ENCODE results near the gene MPI. TPM values are rescaled to one million over a fixed set of nuclear protein-coding genes. Genes with fewer than 3 reads are reported as not detected.
"Not testable (repeated sequence)": the region's sequence is repeated elsewhere in the genome, so short reads cannot be mapped to it uniquely, and the experiment has no call there.

MPI gene
- total RNA-seq, 2 experiments from 2014 or later = 55.2 to 56.1 TPM

GRCh38 chr15:74913041-74913440 lies 23.2 kb downstream of the MPI start:
- H3K27me3 Mint-ChIP-seq (ENCODE audit: low read depth) = no peaks in the 10 kb centered on the region
- no peaks in the 10 kb centered on the region for H3K9me3 Mint-ChIP-seq
- no peak for DNase-seq
- peaks cover 23% of the 10 kb centered on the region for H3K36me3 Mint-ChIP-seq (ENCODE audit: low read depth)
- intact Hi-C loops (cut with micrococcal nuclease) = no loop called here
- no peak overlapping the region for H3K4me3 Mint-ChIP-seq
- H3K4me1 Mint-ChIP-seq (ENCODE audit: low read depth) = peaks cover 1% of the 10 kb centered on the region
- CTCF ChIA-PET = no interaction called here
- no peak overlapping the region for H3K27ac Mint-ChIP-seq

- H3K4me1 Mint-ChIP-seq (ENCODE audit: low read depth); H3K27ac Mint-ChIP-seq; H3K9me3 Mint-ChIP-seq; H3K27me3 Mint-ChIP-seq (ENCODE audit: low read depth); intact Hi-C loops (cut with micrococcal nuclease); H3K4me3 Mint-ChIP-seq; DNase-seq: not testable (repeated sequence)
- CTCF ChIA-PET = interaction anchor here (0.6 to 1.8 kb wide), 2 partner anchors 12 to 199 kb away, joined by 3 to 5 read pairs; no protein-coding TSS in a partner anchor
- H3K36me3 Mint-ChIP-seq (ENCODE audit: low read depth) = peaks cover 28% of the 10 kb centered on the region
These were observed 24.0 kb downstream of the MPI start for GRCh38 chr15:74913799-74914198.

GRCh38 chr15:74917676-74918075 lies 27.8 kb downstream of the MPI start:
- H3K36me3 Mint-ChIP-seq (ENCODE audit: low read depth) = peaks cover 47% of the 10 kb centered on the region
- H3K27ac Mint-ChIP-seq = no peak overlapping the region
- peaks cover 2% of the 10 kb centered on the region for H3K4me1 Mint-ChIP-seq (ENCODE audit: low read depth)
- no peaks in the 10 kb centered on the region for H3K9me3 Mint-ChIP-seq
- CTCF ChIA-PET = interaction anchor here (2.0 kb wide), 1 partner anchor 15 kb away, joined by 11 read pairs; no protein-coding TSS in a partner anchor
- no peaks in the 10 kb centered on the region for H3K27me3 Mint-ChIP-seq (ENCODE audit: low read depth)
- no peak overlapping the region for H3K4me3 Mint-ChIP-seq
- intact Hi-C loops (cut with micrococcal nuclease) = no loop called here
- no peak for DNase-seq

GRCh38 chr15:74920456-74920855 lies 30.6 kb downstream of the MPI start:
- intact Hi-C loops (cut with micrococcal nuclease) = no loop called here
- Mint-ChIP-seq H3K36me3 (ENCODE audit: low read depth) (peaks cover 45% of the 10 kb centered on the region), H3K4me1 (ENCODE audit: low read depth) (peaks cover 2% of the 10 kb centered on the region), H3K4me3 (no peak overlapping the region), H3K27ac (no peak overlapping the region), H3K27me3 (ENCODE audit: low read depth) (no peaks in the 10 kb centered on the region), H3K9me3 (no peaks in the 10 kb centered on the region)
- CTCF ChIA-PET = interaction anchor here (1.2 to 2.8 kb wide), 3 partner anchors 14 to 19 kb away, joined by 4 to 13 read pairs (median 5); partner anchors contain the start of gene FAM219B
- no peak for DNase-seq

GRCh38 chr15:74924525-74924924 lies 34.7 kb downstream of the MPI start:
- no peaks in the 10 kb centered on the region for H3K9me3 Mint-ChIP-seq
- no peak for DNase-seq
- H3K27me3 Mint-ChIP-seq (ENCODE audit: low read depth) = no peaks in the 10 kb centered on the region
- H3K36me3 Mint-ChIP-seq (ENCODE audit: low read depth) = peaks cover 35% of the 10 kb centered on the region
- no peak overlapping the region for H3K27ac Mint-ChIP-seq
- no peak overlapping the region for H3K4me3 Mint-ChIP-seq
- intact Hi-C loops (cut with micrococcal nuclease) = no loop called here
- CTCF ChIA-PET = interaction anchor here (1.0 to 2.1 kb wide), 2 partner anchors 26 to 277 kb away, joined by 3 to 6 read pairs; partner anchors contain the start of gene C15orf39
- H3K4me1 Mint-ChIP-seq (ENCODE audit: low read depth) = no peaks in the 10 kb centered on the region

GRCh38 chr15:74928771-74929198 lies 38.9 kb downstream of the MPI start:
- Mint-ChIP-seq H3K9me3 (no peaks in the 10 kb centered on the region), H3K4me1 (ENCODE audit: low read depth) (peaks cover 10% of the 10 kb centered on the region), H3K27ac (no peak overlapping the region), H3K36me3 (ENCODE audit: low read depth) (peaks cover 17% of the 10 kb centered on the region), H3K27me3 (ENCODE audit: low read depth) (no peaks in the 10 kb centered on the region), H3K4me3 (no peak overlapping the region)
- no peak for DNase-seq
- CTCF ChIA-PET = no interaction called here
- intact Hi-C loops (cut with micrococcal nuclease) = no loop called here

- intact Hi-C loops (cut with micrococcal nuclease) = no loop called here
- H3K4me3 Mint-ChIP-seq = no peak overlapping the region
- no peaks in the 10 kb centered on the region for H3K9me3 Mint-ChIP-seq
- H3K27ac Mint-ChIP-seq = no peak overlapping the region
- no peak for DNase-seq
- no peaks in the 10 kb centered on the region for H3K27me3 Mint-ChIP-seq (ENCODE audit: low read depth)
- CTCF ChIA-PET = interaction anchor here (0.6 to 1.0 kb wide), 2 partner anchors 17 to 140 kb away, joined by 3 to 5 read pairs; no protein-coding TSS in a partner anchor
- H3K4me1 Mint-ChIP-seq (ENCODE audit: low read depth) = peaks cover 37% of the 10 kb centered on the region
- peaks cover 20% of the 10 kb centered on the region for H3K36me3 Mint-ChIP-seq (ENCODE audit: low read depth)
These were observed 43.7 kb downstream of the MPI start for GRCh38 chr15:74933573-74933972.

- Mint-ChIP-seq H3K36me3 (ENCODE audit: low read depth) (peaks cover 16% of the 10 kb centered on the region), H3K27ac (peak overlapping the region; percentile 69), H3K4me1 (ENCODE audit: low read depth) (peaks cover 37% of the 10 kb centered on the region), H3K4me3 (peak overlapping the region; percentile 20)
- CTCF ChIA-PET = interaction anchor here (0.9 to 1.6 kb wide), 4 partner anchors 14 to 300 kb away, joined by 3 to 4 read pairs (median 4); no protein-coding TSS in a partner anchor
- DNase-seq; H3K27me3 Mint-ChIP-seq (ENCODE audit: low read depth); H3K9me3 Mint-ChIP-seq: not testable (repeated sequence)
- intact Hi-C loops (cut with micrococcal nuclease) = loop anchor here (5.0 kb wide), 2 partner anchors 267 to 393 kb away; partner anchors contain the start of genes ARID3B and C15orf39
These were observed 45.4 kb downstream of the MPI start for GRCh38 chr15:74935193-74935592.

GRCh38 chr15:74937272-74937589 lies 47.4 kb downstream of the MPI start:
- H3K9me3 Mint-ChIP-seq = no peaks in the 10 kb centered on the region
- peak overlapping the region; percentile 90 for H3K4me3 Mint-ChIP-seq
- H3K27ac Mint-ChIP-seq = peak overlapping the region; percentile 77
- DNase-seq = no peak
- CTCF ChIA-PET = interaction anchor here (1.0 kb wide), 2 partner anchors 13 kb away, joined by 3 read pairs; no protein-coding TSS in a partner anchor
- H3K36me3 Mint-ChIP-seq (ENCODE audit: low read depth) = peaks cover 10% of the 10 kb centered on the region
- H3K27me3 Mint-ChIP-seq (ENCODE audit: low read depth) = no peaks in the 10 kb centered on the region
- intact Hi-C loops (cut with micrococcal nuclease) = loop anchor here (5.0 kb wide), 2 partner anchors 265 to 395 kb away; partner anchors contain the start of genes ARID3B and C15orf39
- peaks cover 35% of the 10 kb centered on the region for H3K4me1 Mint-ChIP-seq (ENCODE audit: low read depth)

GRCh38 chr15:74937590-74938371 lies 47.9 kb downstream of the MPI start, which contains the start of gene COX5A:
COX5A (minus strand) TSS chr15:74938073; CDS start chr15:74938014, 59 bp downstream.
- H3K36me3 Mint-ChIP-seq (ENCODE audit: low read depth) = peaks cover 10% of the 10 kb centered on the region
- H3K4me1 Mint-ChIP-seq (ENCODE audit: low read depth) = peaks cover 33% of the 10 kb centered on the region
- no peaks in the 10 kb centered on the region for H3K9me3 Mint-ChIP-seq
- peak; percentile 95 for DNase-seq
- peak within 1 kb of the TSS; percentile 90 for H3K4me3 Mint-ChIP-seq
- no peaks in the 10 kb centered on the region for H3K27me3 Mint-ChIP-seq (ENCODE audit: low read depth)
- intact Hi-C loops (cut with micrococcal nuclease) = loop anchor here (1.0 to 5.0 kb wide), 10 partner anchors 19 to 513 kb away; partner anchors contain the start of genes ARID3B, C15orf39, FAM219B and PPCDC
- peak within 1 kb of the TSS; percentile 89 for H3K27ac Mint-ChIP-seq
- CTCF ChIA-PET = interaction anchor here (1.0 to 1.4 kb wide), 3 partner anchors 12 to 19 kb away, joined by 3 read pairs; partner anchors contain the start of gene RPP25

- DNase-seq = peak; percentile 92
- CTCF ChIA-PET = interaction anchor here (0.8 to 5.3 kb wide), 21 partner anchors 8 to 519 kb away, joined by 3 to 56 read pairs (median 5); partner anchors contain the start of genes COX5A and FAM219B
- H3K4me1 Mint-ChIP-seq (ENCODE audit: low read depth) = peaks cover 10% of the 10 kb centered on the region
- no peaks in the 10 kb centered on the region for H3K9me3 Mint-ChIP-seq
- H3K36me3 Mint-ChIP-seq (ENCODE audit: low read depth) = no peaks in the 10 kb centered on the region
- no peaks in the 10 kb centered on the region for H3K27me3 Mint-ChIP-seq (ENCODE audit: low read depth)
- intact Hi-C loops (cut with micrococcal nuclease) = loop anchor here (1.0 to 2.0 kb wide), 6 partner anchors 43 to 577 kb away; partner anchors contain the start of gene FAM219B
- no peak overlapping the region for H3K4me3 Mint-ChIP-seq
- H3K27ac Mint-ChIP-seq = no peak overlapping the region
These were observed 60.5 kb downstream of the MPI start for GRCh38 chr15:74950078-74950908.
